Esophagus muscularis mucosa (tissue), 4 donors: ENCODE results near the gene ZNF100.

Experiments
- EP300 ChIP-seq: sonication (generic); formaldehyde crosslinking; IDR thresholded peaks from one replicate; pipeline ENCODE4 v1.6.1; 2017; ENCODE audit warnings: antibody characterized with exemption
- POLR2A ChIP-seq: fragments of 450-650 bp; IDR thresholded peaks from one replicate; pipeline ENCODE4 v1.6.1; 2017; ENCODE audit warnings: antibody characterized with exemption, moderate library complexity, mild to moderate bottlenecking, low read depth
- TF ChIP-seq, protein P1 (sequence below), 3 experiments: fragments of 200-600 bp in 2 of 3; fragments of 450-650 bp in 1 of 3; sonication (generic) in 2 of 3; IDR thresholded peaks; one replicate each; pipeline ENCODE4 v1.5.1; 2017 to 2019; ENCODE audit warnings: antibody characterized with exemption in 3 of 3, mild to moderate bottlenecking in 2 of 3, moderate library complexity in 1 of 3

DNA sequence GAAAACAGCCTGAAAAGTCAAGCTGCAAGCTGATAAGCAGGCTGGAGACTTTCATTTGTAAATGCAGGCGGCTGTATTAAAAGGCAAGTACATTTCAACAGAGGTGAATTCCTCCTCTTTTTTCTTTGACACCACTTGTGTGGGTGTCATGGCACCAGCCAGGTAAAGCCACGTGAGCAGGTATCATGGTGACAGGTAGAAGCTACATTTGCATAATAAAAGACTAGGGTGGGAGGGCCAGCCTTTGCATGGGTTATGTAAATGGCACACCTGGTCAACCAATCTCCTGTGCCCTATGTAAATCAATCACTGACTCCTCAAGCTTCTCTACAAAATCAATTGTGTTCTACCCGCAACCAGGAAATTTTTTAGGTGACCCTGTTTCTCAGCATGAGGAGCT is 68.2 kb downstream of the ZNF100 start:
- TF ChIP-seq, protein P1, sequence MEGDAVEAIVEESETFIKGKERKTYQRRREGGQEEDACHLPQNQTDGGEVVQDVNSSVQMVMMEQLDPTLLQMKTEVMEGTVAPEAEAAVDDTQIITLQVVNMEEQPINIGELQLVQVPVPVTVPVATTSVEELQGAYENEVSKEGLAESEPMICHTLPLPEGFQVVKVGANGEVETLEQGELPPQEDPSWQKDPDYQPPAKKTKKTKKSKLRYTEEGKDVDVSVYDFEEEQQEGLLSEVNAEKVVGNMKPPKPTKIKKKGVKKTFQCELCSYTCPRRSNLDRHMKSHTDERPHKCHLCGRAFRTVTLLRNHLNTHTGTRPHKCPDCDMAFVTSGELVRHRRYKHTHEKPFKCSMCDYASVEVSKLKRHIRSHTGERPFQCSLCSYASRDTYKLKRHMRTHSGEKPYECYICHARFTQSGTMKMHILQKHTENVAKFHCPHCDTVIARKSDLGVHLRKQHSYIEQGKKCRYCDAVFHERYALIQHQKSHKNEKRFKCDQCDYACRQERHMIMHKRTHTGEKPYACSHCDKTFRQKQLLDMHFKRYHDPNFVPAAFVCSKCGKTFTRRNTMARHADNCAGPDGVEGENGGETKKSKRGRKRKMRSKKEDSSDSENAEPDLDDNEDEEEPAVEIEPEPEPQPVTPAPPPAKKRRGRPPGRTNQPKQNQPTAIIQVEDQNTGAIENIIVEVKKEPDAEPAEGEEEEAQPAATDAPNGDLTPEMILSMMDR (IDR thresholded peaks at IDR 0.05) = no peak
- TF ChIP-seq EP300 = no peak
- TF ChIP-seq POLR2A = no peak
